CD14-positive monocyte (primary cell): Measurements from ENCODE around the gene MATN4. TPM values are rescaled to one million over a fixed set of nuclear protein-coding genes. Genes with fewer than 3 reads are reported as not detected.

Source experiments
- DNase-seq, 3 donors: peaks; one replicate each; pipeline ENCODE4 v3.0.0-alpha.2; 2011 to 2022
- H2AFZ ChIP-seq: 2 replicates; pipeline ENCODE4 v1.6.0; 2012; ENCODE audit warnings: mild to moderate bottlenecking, low read depth, low read length, inconsistent platforms; ENCODE audit not compliant: insufficient read depth, poor library complexity, severe bottlenecking
- H3K27ac ChIP-seq, 2 donors: 1 replicate in 1 of 2; 2 replicates in 1 of 2; pipeline ENCODE4 v1.5.1; 2012 to 2013; ENCODE audit warnings: low read length in 2 of 2, control low read depth in 1 of 2, inconsistent platforms in 1 of 2, low read depth in 1 of 2, mild to moderate bottlenecking in 1 of 2
- H3K27me3 ChIP-seq, 2 donors: one replicate each; pipeline versions ENCODE4 v1.6.0 to v1.6.1; 2011 to 2013; ENCODE audit warnings: low read length in 2 of 2; ENCODE audit not compliant: control insufficient read depth in 2 of 2, insufficient read depth in 2 of 2
- H3K36me3 ChIP-seq, 2 donors: replicated peaks in 1 of 2; 1 replicate in 1 of 2; 2 replicates in 1 of 2; pipeline versions ENCODE4 v1.5.1 to v1.6.1; 2012 to 2013; ENCODE audit warnings: low read length in 2 of 2, control low read depth in 1 of 2, inconsistent platforms in 1 of 2, mild to moderate bottlenecking in 1 of 2; ENCODE audit not compliant: insufficient read depth in 2 of 2, control insufficient read depth in 1 of 2
- H3K4me1 ChIP-seq, 2 donors: 1 replicate in 1 of 2; 2 replicates in 1 of 2; pipeline versions ENCODE4 v1.5.1 to v1.6.1; 2012 to 2013; ENCODE audit warnings: low read length in 2 of 2, control low read depth in 1 of 2, inconsistent platforms in 1 of 2, mild to moderate bottlenecking in 1 of 2, moderate library complexity in 1 of 2; ENCODE audit not compliant: insufficient read depth in 2 of 2, control insufficient read depth in 1 of 2
- H3K4me2 ChIP-seq: replicated peaks from 2 replicates; pipeline ENCODE3; 2012; ENCODE audit warnings: low read length, moderate library complexity, mild to moderate bottlenecking; ENCODE audit not compliant: poor library complexity, severe bottlenecking; ENCODE audit errors: extremely low read depth
- H3K4me3 ChIP-seq, 3 experiments: fragments of 200-600 bp in 1 of 3; sonication (generic) in 1 of 3; replicated peaks in 1 of 3; 1 replicate in 2 of 3; 2 replicates in 1 of 3; pipeline ENCODE4 v1.5.1; 2011 to 2013; ENCODE audit warnings: low read length in 3 of 3, mild to moderate bottlenecking in 3 of 3, control low read depth in 2 of 3, low read depth in 2 of 3, inconsistent platforms in 1 of 3, moderate library complexity in 1 of 3
- H3K79me2 ChIP-seq: 2 replicates; pipeline ENCODE4 v1.6.0; 2012; ENCODE audit warnings: mild to moderate bottlenecking, control low read depth, inconsistent platforms, low read length, moderate library complexity; ENCODE audit not compliant: insufficient read depth
- H3K9ac ChIP-seq: 2 replicates; pipeline ENCODE4 v1.6.0; 2017; ENCODE audit warnings: low read length, mild to moderate bottlenecking; ENCODE audit not compliant: insufficient read depth, poor library complexity, severe bottlenecking
- H3K9me3 ChIP-seq, 2 donors: replicated peaks in 1 of 2; 1 replicate in 1 of 2; 2 replicates in 1 of 2; pipeline versions ENCODE4 v1.5.1 to v1.6.1; 2012 to 2013; ENCODE audit warnings: low read length in 2 of 2, control low read depth in 1 of 2; ENCODE audit not compliant: control insufficient read depth in 1 of 2, insufficient read depth in 1 of 2
- H4K20me1 ChIP-seq: 2 replicates; pipeline ENCODE4 v1.6.0; 2012; ENCODE audit warnings: mild to moderate bottlenecking, low read length, control low read depth, moderate library complexity; ENCODE audit not compliant: insufficient read depth
- H3K27ac Mint-ChIP-seq, 7 donors: one replicate each; pipeline ENCODE4 v1.8.0; 2020; ENCODE audit warnings: mild to moderate bottlenecking in 7 of 7, mixed read lengths in 7 of 7, moderate library complexity in 6 of 7, inconsistent platforms in 2 of 7
- H3K27me3 Mint-ChIP-seq, 3 donors: one replicate each; pipeline ENCODE4 v1.8.0; 2021 to 2022; ENCODE audit warnings: low read depth in 3 of 3, mild to moderate bottlenecking in 3 of 3, mixed read lengths in 3 of 3, moderate library complexity in 3 of 3, inconsistent platforms in 1 of 3
- H3K36me3 Mint-ChIP-seq, 2 donors: one replicate each; pipeline ENCODE4 v1.8.0; 2020; ENCODE audit warnings: mixed read lengths in 2 of 2, inconsistent platforms in 1 of 2, mild to moderate bottlenecking in 1 of 2
- H3K4me1 Mint-ChIP-seq: one replicate; pipeline ENCODE4 v1.8.0; 2020; ENCODE audit warnings: mild to moderate bottlenecking, mixed read lengths
- H3K4me3 Mint-ChIP-seq, 2 donors: one replicate each; pipeline ENCODE4 v1.8.0; 2020; ENCODE audit warnings: mild to moderate bottlenecking in 2 of 2, mixed read lengths in 2 of 2, moderate library complexity in 1 of 2
- H3K9me3 Mint-ChIP-seq, 7 donors: one replicate each; pipeline ENCODE4 v1.8.0; 2020 to 2022; ENCODE audit warnings: mixed read lengths in 7 of 7, mild to moderate bottlenecking in 6 of 7, moderate library complexity in 6 of 7, inconsistent platforms in 2 of 7
- WGBS: methylation state at CpG from one replicate; pipeline ENCODE4 v1.1.5; 2013; ENCODE audit warnings: missing lambda C conversion rate; ENCODE audit not compliant: insufficient coverage; 5-methylcytosine and 5-hydroxymethylcytosine counted together
- intact Hi-C, 2 donors: fragments of 100-400 bp; cut with micrococcal nuclease; formaldehyde crosslinking; loops; one replicate each; pipeline versions ENCODE4 v1.15.0 to v1.15.1; 2023
- polyA plus RNA-seq, 3 donors: library from polyadenylated mRNA; depleted of rRNA in 1 of 3; unstranded in 2 of 3; stranded (reverse) in 1 of 3; fragments of 300-500 nt in 2 of 3; fragments of >200 nt in 1 of 3; fragmentation: Illumina TruSeq in 2 of 3; gene quantifications; 1 replicate in 2 of 3; 2 replicates in 1 of 3; pipeline ENCODE4 v1.2.3, GENCODE V29; 2012 to 2021
- TF ChIP-seq, protein P1 (sequence below): fragments of 200-600 bp; IDR thresholded peaks from one replicate; pipeline ENCODE4 v1.8.0; 2022; ENCODE audit warnings: antibody characterized with exemption, mild to moderate bottlenecking

Gene MATN4
- polyA plus RNA-seq, 3 donors = not detected

DNA sequence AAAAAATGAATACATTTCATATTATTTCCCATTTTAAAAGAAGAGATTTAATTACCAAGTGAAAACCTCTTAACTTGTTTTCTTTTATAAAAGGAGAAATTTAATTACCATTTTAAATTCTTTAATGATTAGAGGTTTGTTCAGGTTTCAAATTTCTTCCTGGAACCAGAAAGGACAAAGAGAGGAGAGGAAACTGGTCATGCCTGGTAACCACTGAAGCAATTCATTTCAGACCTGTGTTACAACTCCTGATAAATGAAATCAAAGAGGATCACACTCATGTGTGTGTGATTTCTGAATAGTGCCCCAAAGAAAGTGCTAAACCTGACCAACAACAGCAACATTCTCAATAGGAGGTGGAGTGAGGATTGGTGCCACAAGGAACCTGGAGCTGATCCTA is 41.1 kb downstream of the MATN4 start:
- Histone ChIP-seq H3K9me3 (no peaks in the 10 kb centered on the region), H3K27ac (no peak overlapping the region), H3K36me3 (no peaks in the 10 kb centered on the region), H3K27me3 (peaks cover 4 to 9% of the 10 kb centered on the region in 2 donors), H3K9ac (no peak overlapping the region), H4K20me1 (no peaks in the 10 kb centered on the region), H2AFZ (no peak overlapping the region), H3K4me1 (no peaks in the 10 kb centered on the region), H3K79me2 (no peaks in the 10 kb centered on the region), H3K4me2 (no peak overlapping the region), H3K4me3 (no peak overlapping the region)
- H3K4me3 Mint-ChIP-seq = no peak overlapping the region
- TF ChIP-seq, protein P1, sequence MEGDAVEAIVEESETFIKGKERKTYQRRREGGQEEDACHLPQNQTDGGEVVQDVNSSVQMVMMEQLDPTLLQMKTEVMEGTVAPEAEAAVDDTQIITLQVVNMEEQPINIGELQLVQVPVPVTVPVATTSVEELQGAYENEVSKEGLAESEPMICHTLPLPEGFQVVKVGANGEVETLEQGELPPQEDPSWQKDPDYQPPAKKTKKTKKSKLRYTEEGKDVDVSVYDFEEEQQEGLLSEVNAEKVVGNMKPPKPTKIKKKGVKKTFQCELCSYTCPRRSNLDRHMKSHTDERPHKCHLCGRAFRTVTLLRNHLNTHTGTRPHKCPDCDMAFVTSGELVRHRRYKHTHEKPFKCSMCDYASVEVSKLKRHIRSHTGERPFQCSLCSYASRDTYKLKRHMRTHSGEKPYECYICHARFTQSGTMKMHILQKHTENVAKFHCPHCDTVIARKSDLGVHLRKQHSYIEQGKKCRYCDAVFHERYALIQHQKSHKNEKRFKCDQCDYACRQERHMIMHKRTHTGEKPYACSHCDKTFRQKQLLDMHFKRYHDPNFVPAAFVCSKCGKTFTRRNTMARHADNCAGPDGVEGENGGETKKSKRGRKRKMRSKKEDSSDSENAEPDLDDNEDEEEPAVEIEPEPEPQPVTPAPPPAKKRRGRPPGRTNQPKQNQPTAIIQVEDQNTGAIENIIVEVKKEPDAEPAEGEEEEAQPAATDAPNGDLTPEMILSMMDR = no peak
- H3K27ac Mint-ChIP-seq = no peak overlapping the region
- DNase-seq = no peak
- H3K27me3 Mint-ChIP-seq = peaks cover 1 to 12% (median 6%) of the 10 kb centered on the region in 3 donors
- no peaks in the 10 kb centered on the region for H3K4me1 Mint-ChIP-seq
- H3K9me3 Mint-ChIP-seq = no peaks in the 10 kb centered on the region
- intact Hi-C loops = no loop called here
- no peaks in the 10 kb centered on the region for H3K36me3 Mint-ChIP-seq

DNA sequence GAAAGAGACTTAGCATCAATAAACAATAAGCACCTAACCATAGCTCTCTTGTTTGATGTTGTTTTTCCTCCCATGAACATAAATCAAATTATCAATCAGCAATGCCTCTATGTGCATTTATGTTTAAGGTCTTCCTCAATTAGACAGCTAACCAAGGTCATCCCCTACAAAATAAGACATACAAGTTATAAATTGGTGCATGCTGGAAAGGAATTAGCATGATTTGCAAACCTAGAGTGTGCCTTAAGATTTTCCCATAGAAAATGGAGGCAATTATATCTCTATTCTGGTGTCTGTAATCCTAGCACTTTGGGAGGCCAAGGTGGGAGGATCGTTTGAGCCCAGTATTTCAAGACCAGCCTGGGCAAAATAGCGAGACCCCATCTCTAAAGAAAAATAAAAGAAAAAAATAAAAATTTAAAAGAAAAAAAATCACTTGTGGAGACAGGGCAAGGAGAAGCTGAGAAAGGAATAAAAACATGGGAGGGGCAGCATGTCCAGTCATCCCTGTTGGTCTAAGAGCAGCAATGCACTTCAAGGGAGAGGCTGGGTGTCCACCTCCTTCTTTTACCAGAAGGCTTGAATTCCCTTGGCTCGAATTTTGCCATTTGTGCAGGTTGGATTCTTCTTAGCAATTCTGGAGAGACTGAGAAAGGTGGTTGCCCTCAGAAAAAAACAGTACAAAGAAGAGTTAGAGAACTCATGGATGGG is 44.4 kb downstream of the MATN4 start:
- WGBS = 100% methylated on average over 1 of the region's 3 CpGs
- Mint-ChIP-seq H3K4me3 (no peak overlapping the region), H3K27ac (no peak overlapping the region), H3K36me3 (no peaks in the 10 kb centered on the region), H3K9me3 (no peaks in the 10 kb centered on the region), H3K27me3 (peaks cover 1 to 8% (median 4%) of the 10 kb centered on the region in 3 donors), H3K4me1 (no peaks in the 10 kb centered on the region)
- intact Hi-C loops = no loop called here
- Histone ChIP-seq H3K79me2 (no peaks in the 10 kb centered on the region), H3K27ac (no peak overlapping the region), H3K36me3 (no peaks in the 10 kb centered on the region), H3K9ac (no peak overlapping the region), H3K9me3 (no peaks in the 10 kb centered on the region), H3K4me1 (no peaks in the 10 kb centered on the region), H4K20me1 (no peaks in the 10 kb centered on the region), H2AFZ (no peak overlapping the region), H3K4me3 (no peak overlapping the region), H3K4me2 (no peak overlapping the region), H3K27me3 (peaks cover 0 to 5% of the 10 kb centered on the region in 2 donors)
- no peak for DNase-seq
- TF ChIP-seq, protein P1 = no peak
